ENCODE data around the gene SPECC1.

- TF ChIP-seq CTCF (IDR thresholded peaks at IDR 0.05), result no peak
- no peak for TF ChIP-seq POLR2AphosphoS5 (IDR thresholded peaks at IDR 0.05)
- no peak for TF ChIP-seq POLR2A (IDR thresholded peaks at IDR 0.05)
Measured at GRCh38 chr17:20271011-20271610, 262.0 kb downstream of the SPECC1 start.

Measured in breast epithelium (tissue), 3 donors.